HUES6 (cell line): ENCODE measurements around the gene RELN.
"Not testable (repeated sequence)": the region's sequence is repeated elsewhere in the genome, so short reads cannot be mapped to it uniquely, and the experiment has no call there.

ENCODE experiments used
- H3K27ac ChIP-seq: 2 replicates; pipeline ENCODE4 v1.7.0; 2013; ENCODE audit warnings: low read depth, mild to moderate bottlenecking, low read length, inconsistent platforms
- H3K27me3 ChIP-seq: 2 replicates; pipeline ENCODE4 v1.6.1; 2013; ENCODE audit warnings: low read length; ENCODE audit not compliant: control insufficient read depth, insufficient read depth
- H3K36me3 ChIP-seq: 2 replicates; pipeline ENCODE4 v1.6.1; 2013; ENCODE audit warnings: low read length; ENCODE audit not compliant: control insufficient read depth, insufficient read depth
- H3K4me1 ChIP-seq: 2 replicates; pipeline ENCODE4 v1.6.1; 2013; ENCODE audit warnings: low read length; ENCODE audit not compliant: control insufficient read depth, insufficient read depth
- H3K4me3 ChIP-seq: 2 replicates; pipeline ENCODE4 v1.5.1; 2013; ENCODE audit warnings: low read depth, low read length
- H3K9ac ChIP-seq: one replicate; pipeline ENCODE4 v1.6.1; 2013; ENCODE audit warnings: mild to moderate bottlenecking, low read length
- H3K9me3 ChIP-seq: 2 replicates; pipeline ENCODE4 v1.6.1; 2013; ENCODE audit warnings: low read depth, low read length; ENCODE audit not compliant: control insufficient read depth, insufficient read depth

RELN gene

DNA sequence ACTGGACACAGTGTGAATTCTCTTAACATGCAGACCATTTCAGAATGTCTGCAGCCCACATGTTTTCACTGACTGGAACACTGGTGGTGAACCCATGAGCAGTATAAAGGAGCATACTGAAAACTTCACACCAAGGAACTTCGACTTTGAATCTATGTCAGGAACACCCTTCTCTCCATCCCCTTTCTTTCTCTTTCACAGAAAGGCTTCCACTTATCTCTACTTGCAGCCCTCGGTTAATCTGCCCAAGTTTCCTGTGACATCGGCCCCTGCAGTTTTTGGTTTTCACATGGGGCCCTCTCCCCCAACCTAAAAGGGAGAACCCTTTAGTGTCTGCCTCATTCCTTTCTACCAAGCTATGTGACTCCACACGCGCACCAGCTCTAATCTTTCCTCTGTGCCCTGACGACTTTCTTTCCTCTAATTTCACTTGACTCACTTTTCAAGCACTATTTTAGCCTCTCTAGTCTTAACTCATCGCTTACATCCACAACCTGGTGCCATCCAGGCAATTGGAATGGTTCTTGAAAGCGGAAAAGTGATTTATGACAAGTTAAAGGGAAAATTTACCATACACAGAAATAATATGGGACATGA lies 70.1 kb downstream of the RELN start:
- Histone ChIP-seq H3K27ac (no peak overlapping the region), H3K4me3 (no peak overlapping the region), H3K9ac (no peak overlapping the region), H3K27me3 (peaks cover 3% of the 10 kb centered on the region; the same call in 1 of the 2 replicates), H3K36me3 (no peaks in the 10 kb centered on the region), H3K4me1 (no peaks in the 10 kb centered on the region), H3K9me3 (no peaks in the 10 kb centered on the region)

GRCh38 chr7:103918631-103919271 lies 70.7 kb downstream of the RELN start:
- no peaks in the 10 kb centered on the region for H3K36me3 ChIP-seq
- H3K9ac ChIP-seq = no peak overlapping the region
- no peaks in the 10 kb centered on the region for H3K4me1 ChIP-seq
- peaks cover 3% of the 10 kb centered on the region; the same call in 1 of the 2 replicates for H3K27me3 ChIP-seq
- no peak overlapping the region for H3K27ac ChIP-seq
- no peaks in the 10 kb centered on the region for H3K9me3 ChIP-seq
- H3K4me3 ChIP-seq = no peak overlapping the region

- no peak overlapping the region for H3K27ac ChIP-seq
- no peaks in the 10 kb centered on the region for H3K4me1 ChIP-seq
- H3K27me3 ChIP-seq = no peaks in the 10 kb centered on the region; the same call in 1 of the 2 replicates
- no peaks in the 10 kb centered on the region for H3K36me3 ChIP-seq
- H3K9me3 ChIP-seq = no peaks in the 10 kb centered on the region
- H3K4me3 ChIP-seq = no peak overlapping the region
- H3K9ac ChIP-seq = no peak overlapping the region
These were observed 73.6 kb downstream of the RELN start for GRCh38 chr7:103915680-103916357.

DNA sequence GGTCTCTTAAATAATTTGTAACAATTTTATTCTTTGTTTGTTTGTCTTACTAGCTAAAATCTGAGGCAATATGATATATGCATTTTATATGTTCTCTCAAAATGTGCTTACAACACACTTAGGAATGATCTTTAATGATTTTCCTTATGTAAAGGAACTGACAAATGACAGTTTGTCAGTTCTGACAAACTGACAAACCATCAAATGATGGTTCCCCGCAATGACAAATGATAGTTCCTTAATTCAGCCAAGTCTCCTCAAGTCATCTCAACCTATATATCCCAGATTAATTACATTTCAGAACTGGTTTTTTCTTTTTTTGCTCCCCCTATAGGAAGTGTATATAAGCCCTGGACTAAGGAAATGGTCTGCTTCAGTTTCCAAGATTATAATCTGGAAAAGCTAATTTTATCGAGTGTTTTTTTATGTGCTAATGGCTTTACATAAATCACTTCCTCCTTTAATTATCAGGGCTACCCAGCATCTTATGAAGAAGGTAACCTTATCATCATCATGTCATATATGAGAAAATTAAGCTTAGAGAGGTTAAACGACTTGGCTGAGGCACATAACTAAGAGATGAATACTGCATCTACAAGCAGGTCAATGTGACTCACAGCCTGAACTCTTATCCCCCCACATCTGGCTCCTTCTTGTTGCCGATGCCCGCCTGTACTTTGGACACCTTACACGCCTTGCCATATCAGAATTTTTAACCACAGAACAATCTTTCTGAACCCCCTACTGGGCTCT lies 75.1 kb downstream of the RELN start:
- H3K4me1 ChIP-seq = no peaks in the 10 kb centered on the region
- H3K9ac ChIP-seq = no peak overlapping the region
- no peak overlapping the region for H3K4me3 ChIP-seq
- no peaks in the 10 kb centered on the region for H3K9me3 ChIP-seq
- H3K36me3 ChIP-seq = no peaks in the 10 kb centered on the region
- H3K27me3 ChIP-seq = no peaks in the 10 kb centered on the region; the same call in 1 of the 2 replicates
- H3K27ac ChIP-seq = no peak overlapping the region

DNA sequence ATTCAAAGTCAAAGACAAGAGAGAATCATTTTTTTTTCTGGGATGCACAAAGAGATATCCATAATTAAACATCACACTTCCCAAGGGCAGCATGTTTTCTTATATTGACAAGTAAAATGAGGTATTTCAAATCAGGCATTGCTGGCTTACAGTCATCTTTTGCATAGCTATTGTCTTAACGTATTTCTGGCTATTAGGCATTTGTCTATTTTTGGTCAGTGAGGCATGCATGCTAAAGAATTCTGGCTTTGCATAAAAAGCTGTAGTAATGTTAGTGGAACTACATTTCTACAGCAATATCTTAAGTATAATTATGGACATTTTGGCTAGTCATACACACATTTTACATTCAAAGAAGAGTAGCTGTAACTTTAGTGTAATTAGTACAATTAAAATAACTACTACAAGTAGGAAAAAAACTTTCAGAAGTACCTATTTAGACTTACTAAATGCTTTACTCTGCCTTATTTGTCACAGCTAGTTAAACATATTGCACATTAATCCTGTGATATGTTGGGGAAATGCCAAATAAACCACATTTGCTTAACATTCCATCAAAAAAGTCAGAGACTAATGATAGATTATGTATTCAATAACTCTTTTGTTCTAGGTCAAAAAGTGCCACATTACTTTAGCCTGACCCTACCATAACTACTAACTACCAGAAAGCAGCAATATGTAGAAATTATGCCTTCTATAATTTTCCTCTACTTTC lies 76.4 kb downstream of the RELN start:
- Histone ChIP-seq H3K36me3 (no peaks in the 10 kb centered on the region), H3K9me3 (no peaks in the 10 kb centered on the region), H3K9ac (no peak overlapping the region), H3K4me3 (no peak overlapping the region), H3K27ac (no peak overlapping the region), H3K4me1 (no peaks in the 10 kb centered on the region), H3K27me3 (no peaks in the 10 kb centered on the region)

DNA sequence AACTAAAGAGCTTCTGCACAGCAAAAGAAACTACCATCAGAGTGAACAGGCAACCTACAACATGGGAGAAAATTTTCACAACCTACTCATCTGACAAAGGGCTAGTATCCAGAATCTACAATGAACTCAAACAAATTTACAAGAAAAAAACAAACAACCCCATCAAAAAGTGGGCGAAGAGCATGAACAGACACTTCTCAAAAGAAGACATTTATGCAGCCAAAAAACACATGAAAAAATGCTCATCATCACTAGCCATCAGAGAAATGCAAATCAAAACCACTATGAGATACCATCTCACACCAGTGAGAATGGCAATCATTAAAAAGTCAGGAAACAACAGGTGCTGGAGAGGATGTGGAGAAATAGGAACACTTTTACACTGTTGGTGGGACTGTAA lies 78.4 kb downstream of the RELN start:
- not testable (repeated sequence) for H3K36me3 ChIP-seq, H3K27ac ChIP-seq, H3K4me3 ChIP-seq, H3K4me1 ChIP-seq, H3K9ac ChIP-seq, H3K27me3 ChIP-seq, H3K9me3 ChIP-seq

- Histone ChIP-seq H3K4me3 (no peak overlapping the region), H3K9ac (no peak overlapping the region), H3K4me1 (no peaks in the 10 kb centered on the region), H3K27ac (no peak overlapping the region), H3K36me3 (no peaks in the 10 kb centered on the region), H3K27me3 (no peaks in the 10 kb centered on the region), H3K9me3 (no peaks in the 10 kb centered on the region)
These were observed 83.5 kb downstream of the RELN start for GRCh38 chr7:103905997-103906396.

DNA sequence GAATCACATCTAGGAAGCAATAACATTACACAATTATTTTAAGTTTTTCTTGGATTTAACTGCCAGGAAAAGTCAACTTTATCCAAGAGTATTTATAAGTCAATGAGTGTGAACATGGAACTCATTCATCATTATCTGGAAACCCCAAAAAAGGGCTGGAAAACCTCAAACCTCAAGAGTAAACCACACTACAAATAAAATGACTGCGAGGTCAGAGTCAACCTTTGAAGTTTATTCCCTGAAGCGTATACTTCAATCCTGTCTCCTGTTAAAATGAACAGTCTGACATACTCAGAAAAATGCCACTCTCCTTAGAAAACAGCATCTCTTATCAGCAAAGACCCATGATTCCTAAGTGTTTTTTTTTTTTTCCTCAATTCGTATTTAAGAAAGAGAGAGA lies 86.5 kb downstream of the RELN start:
- no peak overlapping the region for H3K4me3 ChIP-seq

DNA sequence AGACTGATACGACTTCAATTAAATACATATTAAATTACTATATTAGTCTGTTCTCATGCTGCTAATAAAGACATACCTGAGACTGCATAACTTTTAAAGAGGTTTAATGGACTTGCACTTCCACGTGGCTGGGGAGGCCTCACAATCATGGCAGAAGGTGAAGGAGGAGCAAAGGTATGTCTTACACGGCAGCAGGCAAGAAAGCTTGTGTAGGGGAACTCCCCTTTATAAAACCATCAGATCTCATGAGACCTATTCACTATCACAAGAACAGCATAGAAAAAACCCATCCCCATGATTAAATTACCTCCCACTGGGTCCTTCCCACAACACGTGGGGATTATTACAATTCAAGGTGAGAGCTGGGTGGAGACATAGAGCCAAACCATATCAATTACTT lies 92.6 kb downstream of the RELN start:
- not testable (repeated sequence) for H3K36me3 ChIP-seq, H3K9me3 ChIP-seq, H3K9ac ChIP-seq, H3K27me3 ChIP-seq, H3K4me1 ChIP-seq, H3K4me3 ChIP-seq, H3K27ac ChIP-seq

More for the DNA sequence above, 86.5 kb downstream of the RELN start:
- no peaks in the 10 kb centered on the region for H3K27me3 ChIP-seq
- H3K9me3 ChIP-seq = no peaks in the 10 kb centered on the region
- no peaks in the 10 kb centered on the region for H3K4me1 ChIP-seq
- no peak overlapping the region for H3K9ac ChIP-seq
- H3K27ac ChIP-seq = no peak overlapping the region
- no peaks in the 10 kb centered on the region for H3K36me3 ChIP-seq

DNA sequence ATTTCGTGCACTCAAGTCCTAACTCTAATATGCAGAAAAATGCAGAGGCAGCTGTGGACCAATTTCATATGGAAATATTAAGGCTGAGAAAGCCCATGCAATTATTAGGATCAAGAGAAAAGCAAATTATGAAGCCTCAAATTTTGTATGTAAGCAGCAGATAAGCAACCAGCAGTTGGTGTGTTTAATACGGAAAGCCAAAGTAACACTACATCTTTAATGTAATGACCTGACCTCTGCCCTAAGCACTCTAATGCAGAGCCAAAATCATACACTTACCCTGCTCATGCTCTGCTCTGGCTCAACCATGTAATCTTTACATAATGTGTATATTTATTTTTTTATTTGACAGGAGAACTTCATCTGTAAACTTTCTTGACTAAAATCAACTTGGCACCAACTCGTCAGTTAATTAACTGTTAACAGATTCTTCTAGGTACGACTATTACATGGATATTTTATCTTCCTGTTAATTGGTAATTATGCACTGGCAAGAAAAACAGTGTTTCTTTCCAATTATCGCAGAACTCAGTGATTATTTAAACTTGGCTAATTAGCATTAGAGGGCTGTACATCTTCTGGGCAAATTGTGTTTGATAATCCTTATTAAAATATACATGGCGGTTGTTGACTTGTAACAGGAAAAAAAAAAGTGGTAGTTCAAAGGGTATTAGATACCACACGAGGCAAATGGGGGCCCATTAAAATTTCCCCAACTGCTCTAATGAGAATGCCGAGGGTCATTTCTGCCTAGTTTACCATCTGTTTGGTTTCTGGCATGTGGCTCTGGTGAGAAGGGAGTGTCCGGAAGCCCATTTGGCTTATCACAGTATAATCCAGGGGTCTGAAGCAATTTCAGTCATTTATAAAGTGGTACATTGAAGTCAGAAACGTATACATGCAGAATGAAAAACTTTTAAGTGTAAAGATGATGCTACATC lies 94.5 kb downstream of the RELN start:
- Histone ChIP-seq H3K27me3 (no peaks in the 10 kb centered on the region), H3K4me3 (no peak overlapping the region), H3K9ac (no peak overlapping the region), H3K27ac (no peak overlapping the region), H3K36me3 (no peaks in the 10 kb centered on the region), H3K9me3 (no peaks in the 10 kb centered on the region), H3K4me1 (no peaks in the 10 kb centered on the region)
